Measurements from ENCODE around the gene COL6A2.
"Not testable (repeated sequence)": the region's sequence is repeated elsewhere in the genome, so short reads cannot be mapped to it uniquely, and the experiment has no call there.

COL6A2 gene

GRCh38 chr21:46171996-46172862 lies 74.3 kb downstream of the COL6A2 start:
- H3K18ac ChIP-seq (ENCODE audit: low read depth in 1 of 2, low read length in 2 of 2): no peak overlapping the region
- peak overlapping the region in 1 of 2 experiments; percentile 73 for H3K14ac ChIP-seq (ENCODE audit: low read length in 2 of 2)
- no peak overlapping the region for H2AK5ac ChIP-seq (ENCODE audit: low read length, severe bottlenecking)
- H2BK5ac ChIP-seq (ENCODE audit: low read depth, low read length, poor library complexity, severe bottlenecking): no peak overlapping the region
- H3K4me3 ChIP-seq (ENCODE audit: insufficient read depth in 1 of 2, low read depth in 1 of 2, low read length in 2 of 2): no peak overlapping the region
- peaks cover 18% of the 10 kb centered on the region for H3K9me3 ChIP-seq (ENCODE audit: control insufficient read depth, low read length)
- no peaks in the 10 kb centered on the region for H3K27me3 ChIP-seq (ENCODE audit: control insufficient read depth in 1 of 2, insufficient read depth in 1 of 2, low read length in 2 of 2)
- no peak for DNase-seq
- H3K79me1 ChIP-seq (replicated peaks; ENCODE audit: low read length, poor library complexity, severe bottlenecking): peaks cover 21% of the 10 kb centered on the region
- no peak overlapping the region for H3K9ac ChIP-seq (ENCODE audit: low read length)
- peaks cover 0 to 16% of the 10 kb centered on the region in 2 experiments for H3K36me3 ChIP-seq (ENCODE audit: control insufficient read depth in 1 of 2, insufficient read depth in 2 of 2, low read depth in 1 of 2, low read length in 2 of 2)
- peak overlapping the region; percentile 7 for H4K91ac ChIP-seq (ENCODE audit: low read length)
- no peak overlapping the region for H3K4me2 ChIP-seq (ENCODE audit: low read length, poor library complexity, severe bottlenecking)
- H2AFZ ChIP-seq (ENCODE audit: low read depth, low read length): no peak overlapping the region
- H3K4ac ChIP-seq (ENCODE audit: low read depth in 1 of 2, low read length in 2 of 2): no peak overlapping the region
- H4K8ac ChIP-seq (ENCODE audit: low read length): no peak overlapping the region
- no peak overlapping the region for H2BK15ac ChIP-seq (ENCODE audit: low read depth, poor library complexity, severe bottlenecking)
- H2BK12ac ChIP-seq (ENCODE audit: low read length in 2 of 2): no peak overlapping the region
- no peaks in the 10 kb centered on the region for H3K4me1 ChIP-seq (ENCODE audit: control insufficient read depth, insufficient read depth, low read depth, low read length)
- no peak overlapping the region for H2BK120ac ChIP-seq (ENCODE audit: low read depth, low read length)
- H3K27ac ChIP-seq (ENCODE audit: low read length, poor library complexity, severe bottlenecking): no peak overlapping the region
- 86% methylated on average over 21 of the region's 21 CpGs for WGBS
- no peak overlapping the region for H3K23ac ChIP-seq (ENCODE audit: low read length in 2 of 2)

GRCh38 chr21:46172863-46173528 lies 75.1 kb downstream of the COL6A2 start:
- H2AFZ ChIP-seq (ENCODE audit: low read depth, low read length): no peak overlapping the region
- H3K79me1 ChIP-seq (replicated peaks; ENCODE audit: low read length, poor library complexity, severe bottlenecking): peaks cover 21% of the 10 kb centered on the region
- H2BK120ac ChIP-seq (ENCODE audit: low read depth, low read length): no peak overlapping the region
- no peak overlapping the region for H3K27ac ChIP-seq (ENCODE audit: low read length, poor library complexity, severe bottlenecking)
- no peaks in the 10 kb centered on the region for H3K27me3 ChIP-seq (ENCODE audit: control insufficient read depth in 1 of 2, insufficient read depth in 1 of 2, low read length in 2 of 2)
- no peak overlapping the region for H2BK12ac ChIP-seq (ENCODE audit: low read length in 2 of 2)
- no peak for DNase-seq
- no peak overlapping the region for H2AK5ac ChIP-seq (ENCODE audit: low read length, severe bottlenecking)
- H2BK15ac ChIP-seq (ENCODE audit: low read depth, poor library complexity, severe bottlenecking): no peak overlapping the region
- no peak overlapping the region for H3K9ac ChIP-seq (ENCODE audit: low read length)
- no peak overlapping the region for H3K14ac ChIP-seq (ENCODE audit: low read length in 2 of 2)
- H3K18ac ChIP-seq (ENCODE audit: low read depth in 1 of 2, low read length in 2 of 2): no peak overlapping the region
- no peak overlapping the region for H3K23ac ChIP-seq (ENCODE audit: low read length in 2 of 2)
- H4K91ac ChIP-seq (ENCODE audit: low read length): peak overlapping the region; percentile 7
- H4K8ac ChIP-seq (ENCODE audit: low read length): no peak overlapping the region
- no peak overlapping the region for H3K4ac ChIP-seq (ENCODE audit: low read depth in 1 of 2, low read length in 2 of 2)
- H3K36me3 ChIP-seq (ENCODE audit: control insufficient read depth in 1 of 2, insufficient read depth in 2 of 2, low read depth in 1 of 2, low read length in 2 of 2): peaks cover 0 to 15% of the 10 kb centered on the region in 2 experiments
- H3K4me3 ChIP-seq (ENCODE audit: insufficient read depth in 1 of 2, low read depth in 1 of 2, low read length in 2 of 2): no peak overlapping the region
- no peak overlapping the region for H2BK5ac ChIP-seq (ENCODE audit: low read depth, low read length, poor library complexity, severe bottlenecking)
- no peaks in the 10 kb centered on the region for H3K4me1 ChIP-seq (ENCODE audit: control insufficient read depth, insufficient read depth, low read depth, low read length)
- WGBS: 87% methylated on average over 6 of the region's 6 CpGs
- H3K9me3 ChIP-seq (ENCODE audit: control insufficient read depth, low read length): peaks cover 22% of the 10 kb centered on the region
- no peak overlapping the region for H3K4me2 ChIP-seq (ENCODE audit: low read length, poor library complexity, severe bottlenecking)

- 92% methylated on average over 1 of the region's 1 CpG for WGBS
- Histone ChIP-seq H3K4me3 (ENCODE audit: insufficient read depth in 1 of 2, low read depth in 1 of 2, low read length in 2 of 2) (no peak overlapping the region), H3K4me2 (ENCODE audit: low read length, poor library complexity, severe bottlenecking) (no peak overlapping the region), H3K9me3 (ENCODE audit: control insufficient read depth, low read length) (peaks cover 22% of the 10 kb centered on the region), H3K27me3 (ENCODE audit: control insufficient read depth in 1 of 2, insufficient read depth in 1 of 2, low read length in 2 of 2) (no peaks in the 10 kb centered on the region), H3K36me3 (ENCODE audit: control insufficient read depth in 1 of 2, insufficient read depth in 2 of 2, low read depth in 1 of 2, low read length in 2 of 2) (peaks cover 0 to 10% of the 10 kb centered on the region in 2 experiments), H3K18ac (ENCODE audit: low read depth in 1 of 2, low read length in 2 of 2) (no peak overlapping the region), H2AFZ (ENCODE audit: low read depth, low read length) (no peak overlapping the region), H2BK5ac (ENCODE audit: low read depth, low read length, poor library complexity, severe bottlenecking) (no peak overlapping the region), H3K14ac (ENCODE audit: low read length in 2 of 2) (no peak overlapping the region), H3K9ac (ENCODE audit: low read length) (no peak overlapping the region), H3K79me1 (replicated peaks; ENCODE audit: low read length, poor library complexity, severe bottlenecking) (peaks cover 21% of the 10 kb centered on the region), H2BK12ac (ENCODE audit: low read length in 2 of 2) (no peak overlapping the region), H2BK15ac (ENCODE audit: low read depth, poor library complexity, severe bottlenecking) (no peak overlapping the region), H4K91ac (ENCODE audit: low read length) (no peak overlapping the region), H2BK120ac (ENCODE audit: low read depth, low read length) (no peak overlapping the region), H3K4me1 (ENCODE audit: control insufficient read depth, insufficient read depth, low read depth, low read length) (no peaks in the 10 kb centered on the region), H3K23ac (ENCODE audit: low read length in 2 of 2) (no peak overlapping the region), H2AK5ac (ENCODE audit: low read length, severe bottlenecking) (no peak overlapping the region), H4K8ac (ENCODE audit: low read length) (no peak overlapping the region), H3K27ac (ENCODE audit: low read length, poor library complexity, severe bottlenecking) (no peak overlapping the region), H3K4ac (ENCODE audit: low read depth in 1 of 2, low read length in 2 of 2) (no peak overlapping the region)
- DNase-seq: no peak
Measured at GRCh38 chr21:46173573-46173972, 75.7 kb downstream of the COL6A2 start.

- H3K36me3 ChIP-seq (ENCODE audit: control insufficient read depth in 1 of 2, insufficient read depth in 2 of 2, low read depth in 1 of 2, low read length in 2 of 2): peaks cover 0 to 30% of the 10 kb centered on the region in 2 experiments
- H2BK120ac ChIP-seq (ENCODE audit: low read depth, low read length); H3K27me3 ChIP-seq (ENCODE audit: control insufficient read depth in 1 of 2, insufficient read depth in 1 of 2, low read length in 2 of 2); H2BK5ac ChIP-seq (ENCODE audit: low read depth, low read length, poor library complexity, severe bottlenecking); H3K18ac ChIP-seq (ENCODE audit: low read depth in 1 of 2, low read length in 2 of 2); H3K4me2 ChIP-seq (ENCODE audit: low read length, poor library complexity, severe bottlenecking); H3K4me3 ChIP-seq (ENCODE audit: insufficient read depth in 1 of 2, low read depth in 1 of 2, low read length in 2 of 2); H2BK12ac ChIP-seq (ENCODE audit: low read length in 2 of 2); H3K4ac ChIP-seq (ENCODE audit: low read depth in 1 of 2, low read length in 2 of 2); H3K27ac ChIP-seq (ENCODE audit: low read length, poor library complexity, severe bottlenecking); H4K8ac ChIP-seq (ENCODE audit: low read length); H3K23ac ChIP-seq (ENCODE audit: low read length in 2 of 2); H2AK5ac ChIP-seq (ENCODE audit: low read length, severe bottlenecking); H2AFZ ChIP-seq (ENCODE audit: low read depth, low read length); DNase-seq; H4K91ac ChIP-seq (ENCODE audit: low read length); H2BK15ac ChIP-seq (ENCODE audit: low read depth, poor library complexity, severe bottlenecking); H3K14ac ChIP-seq (ENCODE audit: low read length in 2 of 2); H3K4me1 ChIP-seq (ENCODE audit: control insufficient read depth, insufficient read depth, low read depth, low read length); H3K9ac ChIP-seq (ENCODE audit: low read length): not testable (repeated sequence)
- 87% methylated on average over 3 of the region's 3 CpGs for WGBS
- H3K9me3 ChIP-seq (ENCODE audit: control insufficient read depth, low read length): peaks cover 22% of the 10 kb centered on the region
- H3K79me1 ChIP-seq (replicated peaks; ENCODE audit: low read length, poor library complexity, severe bottlenecking): peaks cover 25% of the 10 kb centered on the region
Measured at GRCh38 chr21:46176443-46177129, 78.7 kb downstream of the COL6A2 start.

Measured in mesenchymal stem cell (in vitro differentiated cells and primary cell).